ENCODE measurements around the gene JMJD1C.
A peak's percentile ranks its signal among the peaks of the same experiment; 100 is the strongest.

Gene JMJD1C

GRCh38 chr10:63437116-63437949, 28.4 kb downstream of the JMJD1C start:
- DNase-seq (ENCODE audit: low read depth): peak; percentile 61
- TF ChIP-seq, protein P1, sequence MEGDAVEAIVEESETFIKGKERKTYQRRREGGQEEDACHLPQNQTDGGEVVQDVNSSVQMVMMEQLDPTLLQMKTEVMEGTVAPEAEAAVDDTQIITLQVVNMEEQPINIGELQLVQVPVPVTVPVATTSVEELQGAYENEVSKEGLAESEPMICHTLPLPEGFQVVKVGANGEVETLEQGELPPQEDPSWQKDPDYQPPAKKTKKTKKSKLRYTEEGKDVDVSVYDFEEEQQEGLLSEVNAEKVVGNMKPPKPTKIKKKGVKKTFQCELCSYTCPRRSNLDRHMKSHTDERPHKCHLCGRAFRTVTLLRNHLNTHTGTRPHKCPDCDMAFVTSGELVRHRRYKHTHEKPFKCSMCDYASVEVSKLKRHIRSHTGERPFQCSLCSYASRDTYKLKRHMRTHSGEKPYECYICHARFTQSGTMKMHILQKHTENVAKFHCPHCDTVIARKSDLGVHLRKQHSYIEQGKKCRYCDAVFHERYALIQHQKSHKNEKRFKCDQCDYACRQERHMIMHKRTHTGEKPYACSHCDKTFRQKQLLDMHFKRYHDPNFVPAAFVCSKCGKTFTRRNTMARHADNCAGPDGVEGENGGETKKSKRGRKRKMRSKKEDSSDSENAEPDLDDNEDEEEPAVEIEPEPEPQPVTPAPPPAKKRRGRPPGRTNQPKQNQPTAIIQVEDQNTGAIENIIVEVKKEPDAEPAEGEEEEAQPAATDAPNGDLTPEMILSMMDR (conservative IDR thresholded peaks at IDR 0.05; ENCODE audit: low read depth, low read length): no peak

GRCh38 chr10:63436225-63436624, 29.6 kb downstream of the JMJD1C start:
- H3K4me3 ChIP-seq (ENCODE audit: low read length): no peak overlapping the region
- DNase-seq (ENCODE audit: low read depth): no peak
- TF ChIP-seq, protein P1 (conservative IDR thresholded peaks at IDR 0.05; ENCODE audit: low read depth, low read length): no peak

More at GRCh38 chr10:63437116-63437949, 28.4 kb downstream of the JMJD1C start:
- H3K4me3 ChIP-seq (ENCODE audit: low read length): no peak overlapping the region

DNA sequence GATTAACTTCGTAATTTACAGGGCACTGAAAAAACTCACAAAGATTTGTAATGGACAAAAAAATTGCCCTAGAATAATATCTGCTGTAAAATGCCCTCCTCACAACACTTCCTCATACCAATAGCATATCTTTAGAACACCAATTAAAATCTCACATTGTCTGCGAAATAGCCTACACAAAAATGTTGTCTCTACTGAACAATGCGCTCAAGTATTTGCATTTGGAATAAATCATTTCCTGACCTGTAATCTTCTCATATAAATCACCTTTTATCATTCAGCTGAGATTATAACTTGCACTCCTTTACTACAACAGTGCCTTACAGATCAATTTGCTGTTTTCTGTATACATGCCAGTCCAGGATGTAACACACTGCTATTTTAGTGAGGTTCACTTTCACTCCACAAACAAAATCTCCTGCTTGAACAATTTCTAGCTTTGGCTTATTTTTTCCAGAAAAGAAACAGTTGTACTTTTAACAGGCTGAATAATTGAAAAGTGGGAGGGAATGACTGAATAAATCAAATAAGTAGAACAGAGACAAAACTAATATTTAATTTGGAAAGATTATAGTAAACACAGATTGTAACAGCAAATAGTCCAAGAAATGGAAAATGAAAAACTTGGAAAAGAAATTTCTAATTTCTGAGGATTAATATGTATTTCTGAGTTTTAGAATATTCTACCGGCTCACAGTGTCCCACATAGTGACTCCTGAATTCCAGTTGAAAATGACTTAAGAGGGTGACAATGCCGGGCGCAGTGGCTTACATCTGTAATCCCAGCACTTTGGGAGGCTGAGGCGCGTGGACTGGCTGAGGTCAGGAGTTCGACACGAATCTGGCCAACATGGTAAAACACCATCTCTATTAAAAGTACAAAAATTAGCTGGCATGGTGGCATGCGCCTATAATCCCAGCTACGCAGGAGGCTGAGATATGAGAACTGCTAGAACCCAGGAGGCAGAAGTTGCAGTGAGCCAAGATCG, 30.6 kb downstream of the JMJD1C start:
- TF ChIP-seq, protein P1 (conservative IDR thresholded peaks at IDR 0.05; ENCODE audit: low read depth, low read length): no peak
- no peak overlapping the region for H3K4me3 ChIP-seq (ENCODE audit: low read length)
- no peak for DNase-seq (ENCODE audit: low read depth)

GRCh38 chr10:63431962-63432797, 33.6 kb downstream of the JMJD1C start:
- no peak overlapping the region for H3K4me3 ChIP-seq (ENCODE audit: low read length)
- TF ChIP-seq, protein P1 (conservative IDR thresholded peaks at IDR 0.05; ENCODE audit: low read depth, low read length): no peak
- no peak for DNase-seq (ENCODE audit: low read depth)

DNA sequence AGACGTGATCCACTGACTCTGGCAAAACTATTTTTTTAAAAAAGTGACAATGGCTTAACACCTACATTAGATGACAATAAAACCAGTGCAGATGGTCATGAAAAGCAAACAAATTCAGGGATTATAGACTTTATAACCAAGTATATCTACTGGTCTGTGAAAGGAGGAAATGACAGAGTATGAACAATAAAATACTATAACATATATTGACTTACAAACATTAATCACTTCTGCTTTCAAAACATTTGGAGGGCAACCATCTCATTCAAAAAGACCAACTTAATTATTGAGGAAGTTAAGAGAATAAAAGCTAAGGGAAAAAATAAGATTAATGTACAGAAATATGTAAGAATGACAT, 34.8 kb downstream of the JMJD1C start:
- TF ChIP-seq, protein P1 (conservative IDR thresholded peaks at IDR 0.05; ENCODE audit: low read depth, low read length): no peak
- H3K4me3 ChIP-seq (ENCODE audit: low read length): no peak overlapping the region
- DNase-seq (ENCODE audit: low read depth): no peak

DNA sequence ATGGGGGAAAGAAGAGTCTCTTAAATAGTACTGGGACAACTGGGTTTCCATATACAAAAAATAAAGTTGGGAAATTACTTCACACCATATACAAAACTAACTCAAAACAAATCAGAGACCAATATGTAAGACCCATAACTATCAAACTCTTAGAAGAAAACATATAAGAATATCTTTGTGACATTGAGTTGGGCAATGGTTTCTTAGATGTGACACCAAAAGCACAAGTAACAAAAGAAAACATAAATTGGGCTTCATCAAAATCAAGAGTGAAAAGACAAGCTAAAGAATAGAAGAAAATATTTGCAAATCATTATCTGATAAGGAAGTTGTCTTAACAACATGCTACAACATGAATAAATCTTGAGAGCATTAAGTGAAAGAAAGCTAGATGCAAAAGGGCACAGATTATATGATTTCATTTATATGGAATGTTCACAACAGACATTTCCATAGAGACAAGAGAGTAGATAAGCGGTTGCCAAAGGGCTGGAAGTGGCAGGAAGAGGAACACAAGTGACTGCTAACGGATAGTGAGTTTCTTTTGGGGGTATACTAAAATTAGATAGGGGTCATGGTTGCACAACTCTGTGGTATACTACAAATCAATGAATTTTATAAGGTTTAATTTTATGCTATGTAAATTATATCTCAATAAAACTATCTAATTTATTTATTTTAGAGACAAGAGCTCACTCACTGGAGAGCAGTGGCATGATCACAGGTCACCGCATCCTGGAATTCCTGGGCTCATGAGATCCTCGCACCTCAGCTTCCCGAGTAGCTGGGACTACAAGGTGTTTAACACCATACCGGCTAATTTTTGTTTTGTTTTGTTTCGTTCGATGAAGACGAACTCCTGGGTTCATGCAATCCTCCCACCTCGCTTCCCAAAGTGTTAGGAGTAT, 35.4 kb downstream of the JMJD1C start:
- peak; percentile 50 for DNase-seq (ENCODE audit: low read depth)
- TF ChIP-seq, protein P1 (conservative IDR thresholded peaks at IDR 0.05; ENCODE audit: low read depth, low read length): no peak
- H3K4me3 ChIP-seq (ENCODE audit: low read length): no peak overlapping the region

Measured in retinal pigment epithelial cell (primary cell).